ENCODE results near the gene OLFML2A.
A peak's percentile ranks its signal among the peaks of the same experiment; 100 is the strongest.

The OLFML2A gene

DNA sequence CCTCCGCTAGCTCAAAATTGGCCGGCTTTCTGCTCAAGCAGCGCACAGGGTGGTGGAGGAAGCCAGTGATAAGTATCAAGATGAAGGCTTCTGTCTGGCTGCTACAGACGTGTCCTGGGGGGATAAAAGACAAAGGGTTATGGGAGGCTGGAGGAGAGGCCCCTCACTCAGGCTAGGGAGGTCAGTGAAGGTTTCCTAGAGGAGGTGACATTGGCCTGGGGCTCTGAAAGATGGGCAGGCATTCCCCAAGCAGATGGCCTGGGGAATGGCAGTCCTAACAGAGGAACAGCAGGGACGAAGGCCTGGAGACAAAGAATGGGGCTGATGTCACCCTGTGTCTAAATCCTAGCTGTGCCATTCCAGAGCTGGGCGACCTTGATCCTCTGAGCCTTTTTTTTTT lies 32.3 kb downstream of the OLFML2A start (continued):
- TF ChIP-seq, protein P1, sequence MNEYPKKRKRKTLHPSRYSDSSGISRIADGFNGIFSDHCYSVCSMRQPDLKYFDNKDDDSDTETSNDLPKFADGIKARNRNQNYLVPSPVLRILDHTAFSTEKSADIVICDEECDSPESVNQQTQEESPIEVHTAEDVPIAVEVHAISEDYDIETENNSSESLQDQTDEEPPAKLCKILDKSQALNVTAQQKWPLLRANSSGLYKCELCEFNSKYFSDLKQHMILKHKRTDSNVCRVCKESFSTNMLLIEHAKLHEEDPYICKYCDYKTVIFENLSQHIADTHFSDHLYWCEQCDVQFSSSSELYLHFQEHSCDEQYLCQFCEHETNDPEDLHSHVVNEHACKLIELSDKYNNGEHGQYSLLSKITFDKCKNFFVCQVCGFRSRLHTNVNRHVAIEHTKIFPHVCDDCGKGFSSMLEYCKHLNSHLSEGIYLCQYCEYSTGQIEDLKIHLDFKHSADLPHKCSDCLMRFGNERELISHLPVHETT (tag by site-specific recombination; IDR thresholded peaks at IDR 0.05), result no peak
- TF ChIP-seq OVOL3 (tag by site-specific recombination; IDR thresholded peaks at IDR 0.05) (no peak), ZNF610 (tag by site-specific recombination; IDR thresholded peaks at IDR 0.05; ENCODE audit: borderline replicate concordance) (no peak), ZNF335 (tag by site-specific recombination; conservative IDR thresholded peaks at IDR 0.05) (no peak), ZNF426 (tag by site-specific recombination; IDR thresholded peaks at IDR 0.05) (no peak), ZNF626 (tag by site-specific recombination; IDR thresholded peaks at IDR 0.05) (no peak)

DNA sequence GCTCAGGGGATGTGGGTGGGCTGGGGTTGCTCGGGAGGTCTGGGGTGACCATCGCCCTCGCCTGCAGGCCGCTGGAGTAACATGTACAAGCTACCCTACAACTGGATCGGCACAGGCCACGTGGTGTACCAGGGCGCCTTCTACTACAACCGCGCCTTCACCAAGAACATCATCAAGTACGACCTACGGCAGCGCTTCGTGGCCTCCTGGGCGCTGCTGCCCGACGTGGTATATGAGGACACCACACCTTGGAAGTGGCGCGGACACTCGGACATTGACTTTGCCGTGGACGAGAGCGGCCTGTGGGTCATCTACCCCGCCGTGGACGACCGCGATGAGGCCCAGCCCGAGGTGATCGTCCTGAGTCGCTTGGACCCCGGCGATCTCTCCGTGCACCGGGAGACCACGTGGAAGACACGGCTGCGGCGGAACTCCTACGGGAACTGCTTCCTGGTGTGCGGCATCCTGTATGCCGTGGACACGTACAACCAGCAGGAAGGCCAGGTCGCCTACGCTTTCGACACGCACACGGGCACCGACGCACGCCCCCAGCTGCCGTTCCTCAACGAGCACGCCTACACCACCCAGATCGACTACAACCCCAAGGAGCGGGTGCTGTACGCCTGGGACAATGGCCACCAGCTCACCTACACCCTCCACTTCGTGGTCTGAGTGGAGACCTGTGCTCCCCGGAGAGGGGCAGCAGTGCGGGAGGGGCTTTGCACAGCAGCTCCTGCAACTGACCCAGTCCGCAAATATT lies 33.0 kb downstream of the OLFML2A start:
- no peak overlapping the region for H3K4me3 ChIP-seq (ENCODE audit: low read depth, low read length)
- TF ChIP-seq, protein P2, sequence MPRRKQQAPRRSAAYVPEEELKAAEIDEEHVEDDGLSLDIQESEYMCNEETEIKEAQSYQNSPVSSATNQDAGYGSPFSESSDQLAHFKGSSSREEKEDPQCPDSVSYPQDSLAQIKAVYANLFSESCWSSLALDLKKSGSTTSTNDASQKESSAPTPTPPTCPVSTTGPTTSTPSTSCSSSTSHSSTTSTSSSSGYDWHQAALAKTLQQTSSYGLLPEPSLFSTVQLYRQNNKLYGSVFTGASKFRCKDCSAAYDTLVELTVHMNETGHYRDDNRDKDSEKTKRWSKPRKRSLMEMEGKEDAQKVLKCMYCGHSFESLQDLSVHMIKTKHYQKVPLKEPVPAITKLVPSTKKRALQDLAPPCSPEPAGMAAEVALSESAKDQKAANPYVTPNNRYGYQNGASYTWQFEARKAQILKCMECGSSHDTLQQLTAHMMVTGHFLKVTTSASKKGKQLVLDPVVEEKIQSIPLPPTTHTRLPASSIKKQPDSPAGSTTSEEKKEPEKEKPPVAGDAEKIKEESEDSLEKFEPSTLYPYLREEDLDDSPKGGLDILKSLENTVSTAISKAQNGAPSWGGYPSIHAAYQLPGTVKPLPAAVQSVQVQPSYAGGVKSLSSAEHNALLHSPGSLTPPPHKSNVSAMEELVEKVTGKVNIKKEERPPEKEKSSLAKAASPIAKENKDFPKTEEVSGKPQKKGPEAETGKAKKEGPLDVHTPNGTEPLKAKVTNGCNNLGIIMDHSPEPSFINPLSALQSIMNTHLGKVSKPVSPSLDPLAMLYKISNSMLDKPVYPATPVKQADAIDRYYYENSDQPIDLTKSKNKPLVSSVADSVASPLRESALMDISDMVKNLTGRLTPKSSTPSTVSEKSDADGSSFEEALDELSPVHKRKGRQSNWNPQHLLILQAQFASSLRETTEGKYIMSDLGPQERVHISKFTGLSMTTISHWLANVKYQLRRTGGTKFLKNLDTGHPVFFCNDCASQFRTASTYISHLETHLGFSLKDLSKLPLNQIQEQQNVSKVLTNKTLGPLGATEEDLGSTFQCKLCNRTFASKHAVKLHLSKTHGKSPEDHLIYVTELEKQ (tag by site-specific recombination; IDR thresholded peaks at IDR 0.05; ENCODE audit: borderline replicate concordance), result no peak
- TF ChIP-seq ZBTB11 (tag by site-specific recombination; conservative IDR thresholded peaks at IDR 0.05; ENCODE audit: low read depth) (no peak), TCF7L2 (IDR thresholded peaks at IDR 0.05; ENCODE audit: borderline replicate concordance, low read depth, low read length) (no peak), ZNF670 (tag by site-specific recombination; IDR thresholded peaks at IDR 0.05; ENCODE audit: low read depth) (no peak), ZNF48 (tag by site-specific recombination; IDR thresholded peaks at IDR 0.05) (no peak), ZSCAN30 (tag by site-specific recombination; IDR thresholded peaks at IDR 0.05) (no peak), ZNF169 (tag by site-specific recombination; IDR thresholded peaks at IDR 0.05) (no peak), ZNF433 (tag by site-specific recombination; IDR thresholded peaks at IDR 0.05; ENCODE audit: low read depth) (no peak), EGR2 (tag by site-specific recombination; IDR thresholded peaks at IDR 0.05; ENCODE audit: low read depth) (peak; percentile 33; the same call in 1 of the 2 replicates), ZNF548 (tag by site-specific recombination; IDR thresholded peaks at IDR 0.05) (no peak), SCRT2 (tag by site-specific recombination; IDR thresholded peaks at IDR 0.05) (no peak), ZFHX2 (tag by site-specific recombination; conservative IDR thresholded peaks at IDR 0.05) (peak; percentile 56), ZNF792 (tag by site-specific recombination; IDR thresholded peaks at IDR 0.05) (no peak), ZNF19 (tag by site-specific recombination; IDR thresholded peaks at IDR 0.05; ENCODE audit: low read depth) (no peak)
- TF ChIP-seq, protein P3, sequence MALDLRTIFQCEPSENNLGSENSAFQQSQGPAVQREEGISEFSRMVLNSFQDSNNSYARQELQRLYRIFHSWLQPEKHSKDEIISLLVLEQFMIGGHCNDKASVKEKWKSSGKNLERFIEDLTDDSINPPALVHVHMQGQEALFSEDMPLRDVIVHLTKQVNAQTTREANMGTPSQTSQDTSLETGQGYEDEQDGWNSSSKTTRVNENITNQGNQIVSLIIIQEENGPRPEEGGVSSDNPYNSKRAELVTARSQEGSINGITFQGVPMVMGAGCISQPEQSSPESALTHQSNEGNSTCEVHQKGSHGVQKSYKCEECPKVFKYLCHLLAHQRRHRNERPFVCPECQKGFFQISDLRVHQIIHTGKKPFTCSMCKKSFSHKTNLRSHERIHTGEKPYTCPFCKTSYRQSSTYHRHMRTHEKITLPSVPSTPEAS (tag by site-specific recombination; IDR thresholded peaks at IDR 0.05), result no peak
- TF ChIP-seq, protein P4, sequence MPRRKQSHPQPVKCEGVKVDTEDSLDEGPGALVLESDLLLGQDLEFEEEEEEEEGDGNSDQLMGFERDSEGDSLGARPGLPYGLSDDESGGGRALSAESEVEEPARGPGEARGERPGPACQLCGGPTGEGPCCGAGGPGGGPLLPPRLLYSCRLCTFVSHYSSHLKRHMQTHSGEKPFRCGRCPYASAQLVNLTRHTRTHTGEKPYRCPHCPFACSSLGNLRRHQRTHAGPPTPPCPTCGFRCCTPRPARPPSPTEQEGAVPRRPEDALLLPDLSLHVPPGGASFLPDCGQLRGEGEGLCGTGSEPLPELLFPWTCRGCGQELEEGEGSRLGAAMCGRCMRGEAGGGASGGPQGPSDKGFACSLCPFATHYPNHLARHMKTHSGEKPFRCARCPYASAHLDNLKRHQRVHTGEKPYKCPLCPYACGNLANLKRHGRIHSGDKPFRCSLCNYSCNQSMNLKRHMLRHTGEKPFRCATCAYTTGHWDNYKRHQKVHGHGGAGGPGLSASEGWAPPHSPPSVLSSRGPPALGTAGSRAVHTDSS (tag by site-specific recombination; IDR thresholded peaks at IDR 0.05), result no peak
- POLR2A ChIA-PET, result interaction anchor here (0.7 to 3.0 kb wide), 10 partner anchors 9 to 47 kb away, joined by 3 to 12 read pairs (median 6); partner anchors contain the start of genes NR6A1, OLFML2A and WDR38
- 0 out of 2 replicates have a peak, but pooled peaks cover 3% of the 10 kb centered on the region for H3K4me1 ChIP-seq (ENCODE audit: control insufficient read depth, insufficient read depth, low read length)
- CTCF ChIA-PET, result interaction anchor here (0.6 to 10.0 kb wide), 6 partner anchors 15 to 391 kb away, joined by 3 to 97 read pairs (median 6); partner anchors contain the start of genes NR6A1, OLFML2A and WDR38
- H3K9me3 ChIP-seq (ENCODE audit: control insufficient read depth, insufficient read depth, low read depth, low read length), result no peaks in the 10 kb centered on the region
- no peaks in the 10 kb centered on the region for H3K36me3 ChIP-seq (ENCODE audit: control insufficient read depth in 2 of 2, insufficient read depth in 1 of 2, low read length in 2 of 2)
- no peak overlapping the region for H3K27ac ChIP-seq (ENCODE audit: extremely low read depth, low read depth, low read length)

Measured in HEK293 (cell line).